NCI-H524 (cell line): ENCODE measurements around the gene RPS16.

ENCODE experiments used
- DNase-seq, 2 experiments: peaks; one replicate each; lab custom pipeline; 2025; lab: John Stamatoyannopoulos, UW

RPS16 gene

GRCh38 chr19:39422020-39422419 lies 13.7 kb downstream of the RPS16 start:
- DNase-seq = no peak

- no peak for DNase-seq
These were observed 15.0 kb downstream of the RPS16 start for GRCh38 chr19:39420769-39421168.

- no peak for DNase-seq
These were observed 16.7 kb downstream of the RPS16 start for GRCh38 chr19:39419003-39419402.

GRCh38 chr19:39417463-39418181 lies 18.1 kb downstream of the RPS16 start:
- no peak for DNase-seq

- DNase-seq = peak; percentile 37 to 42
These were observed 19.3 kb downstream of the RPS16 start for GRCh38 chr19:39416152-39417120.

GRCh38 chr19:39415111-39416046 lies 20.4 kb downstream of the RPS16 start:
- DNase-seq = no peak

GRCh38 chr19:39413911-39414608 lies 21.7 kb downstream of the RPS16 start:
- DNase-seq = peak in 1 of 2 experiments; percentile 38

GRCh38 chr19:39413272-39413910 lies 22.4 kb downstream of the RPS16 start:
- peak; percentile 57 to 64 for DNase-seq

- no peak for DNase-seq
These were observed 22.9 kb downstream of the RPS16 start for GRCh38 chr19:39412867-39413271.

- DNase-seq = peak; percentile 99 to 100
These were observed 23.5 kb downstream of the RPS16 start, which contains the start of gene PLEKHG2 for GRCh38 chr19:39412100-39412866. Gene PLEKHG2 (plus strand): TSS chr19:39412669. CDS start chr19:39414087, 1,418 bp downstream.

- DNase-seq = peak; percentile 94 to 95
These were observed 24.0 kb downstream of the RPS16 start for GRCh38 chr19:39411832-39412099.

- no peak for DNase-seq
These were observed 24.5 kb downstream of the RPS16 start for GRCh38 chr19:39411081-39411831.

GRCh38 chr19:39410831-39411080 lies 25.0 kb downstream of the RPS16 start:
- no peak for DNase-seq

- peak in 1 of 2 experiments; percentile 47 for DNase-seq
These were observed 25.5 kb downstream of the RPS16 start for GRCh38 chr19:39410017-39410830.

- peak in 1 of 2 experiments; percentile 47 for DNase-seq
These were observed 26.3 kb downstream of the RPS16 start for GRCh38 chr19:39409208-39410016.

- DNase-seq = peak in 1 of 2 experiments; percentile 19
These were observed 27.1 kb downstream of the RPS16 start for GRCh38 chr19:39408392-39409207.
